NCI-H2227 (cell line): Measurements from ENCODE around the gene DIAPH2.

Source experiments
- DNase-seq: peaks from one replicate; lab custom pipeline; 2025; ENCODE audit not compliant: unreplicated experiment; lab: John Stamatoyannopoulos, UW

Gene DIAPH2

GRCh38 chrX:97284531-97284930 lies 599.9 kb downstream of the DIAPH2 start:
- DNase-seq, result no peak

- no peak for DNase-seq
These were observed 605.6 kb downstream of the DIAPH2 start for GRCh38 chrX:97290199-97290598.

GRCh38 chrX:97294041-97294440 lies 609.4 kb downstream of the DIAPH2 start:
- no peak for DNase-seq

GRCh38 chrX:97295954-97296353 lies 611.3 kb downstream of the DIAPH2 start:
- no peak for DNase-seq

- DNase-seq, result no peak
These were observed 622.3 kb downstream of the DIAPH2 start for GRCh38 chrX:97306771-97307470.

- no peak for DNase-seq
These were observed 623.5 kb downstream of the DIAPH2 start for GRCh38 chrX:97308171-97308570.

- DNase-seq, result no peak
These were observed 625.0 kb downstream of the DIAPH2 start for GRCh38 chrX:97309487-97310116.

- no peak for DNase-seq
These were observed 625.7 kb downstream of the DIAPH2 start for GRCh38 chrX:97310373-97310772.

GRCh38 chrX:97311066-97311778 lies 626.6 kb downstream of the DIAPH2 start:
- no peak for DNase-seq

GRCh38 chrX:97314345-97314744 lies 629.7 kb downstream of the DIAPH2 start:
- DNase-seq, result no peak

GRCh38 chrX:97315939-97316338 lies 631.3 kb downstream of the DIAPH2 start:
- peak; percentile 0 for DNase-seq

- no peak for DNase-seq
These were observed 635.7 kb downstream of the DIAPH2 start for GRCh38 chrX:97320305-97320704.

- DNase-seq, result no peak
These were observed 637.8 kb downstream of the DIAPH2 start for GRCh38 chrX:97322401-97322800.

GRCh38 chrX:97326456-97326855 lies 641.8 kb downstream of the DIAPH2 start:
- no peak for DNase-seq

GRCh38 chrX:97328853-97329390 lies 644.3 kb downstream of the DIAPH2 start:
- no peak for DNase-seq

- DNase-seq, result no peak
These were observed 645.5 kb downstream of the DIAPH2 start for GRCh38 chrX:97330151-97330550.

- DNase-seq, result no peak
These were observed 648.3 kb downstream of the DIAPH2 start for GRCh38 chrX:97332963-97333362.

GRCh38 chrX:97334850-97335249 lies 650.2 kb downstream of the DIAPH2 start:
- no peak for DNase-seq

GRCh38 chrX:97344724-97345123 lies 660.1 kb downstream of the DIAPH2 start:
- DNase-seq, result no peak

- no peak for DNase-seq
These were observed 674.3 kb downstream of the DIAPH2 start for GRCh38 chrX:97358941-97359340.

GRCh38 chrX:97363843-97364242 lies 679.2 kb downstream of the DIAPH2 start:
- no peak for DNase-seq

- no peak for DNase-seq
These were observed 681.6 kb downstream of the DIAPH2 start for GRCh38 chrX:97366237-97366636.
